Measurements from ENCODE around the gene CDC37L1. TPM values are rescaled to one million over a fixed set of nuclear protein-coding genes. Genes with fewer than 3 reads are reported as not detected.

Gene CDC37L1
- total RNA-seq, 1 donor from 2014 or later, result 11.3 TPM

GRCh38 chr9:4662108-4662988 lies 17.0 kb upstream of the CDC37L1 start, which contains the start of gene PLPP6:
TSS of gene PLPP6 (plus strand) at chr9:4662294. CDS start at chr9:4662376, 82 bp downstream.
- no peaks in the 10 kb centered on the region for H3K9me3 Mint-ChIP-seq
- peak; percentile 94 for DNase-seq
- intact Hi-C loops (cut with micrococcal nuclease), result loop anchor here (1.0 to 10.0 kb wide), 5 partner anchors 17 to 792 kb away; partner anchors contain the start of genes AK3, CD274, CDC37L1 and GLIS3
- H3K36me3 Mint-ChIP-seq (ENCODE audit: low read depth), result peaks cover 6% of the 10 kb centered on the region
- H3K27me3 Mint-ChIP-seq, result peaks cover 10% of the 10 kb centered on the region
- H3K4me1 Mint-ChIP-seq, result peaks cover 43% of the 10 kb centered on the region
- H3K27ac Mint-ChIP-seq, result peak within 1 kb of the TSS; percentile 79
- peak within 1 kb of the TSS; percentile 87 for H3K4me3 Mint-ChIP-seq

DNA sequence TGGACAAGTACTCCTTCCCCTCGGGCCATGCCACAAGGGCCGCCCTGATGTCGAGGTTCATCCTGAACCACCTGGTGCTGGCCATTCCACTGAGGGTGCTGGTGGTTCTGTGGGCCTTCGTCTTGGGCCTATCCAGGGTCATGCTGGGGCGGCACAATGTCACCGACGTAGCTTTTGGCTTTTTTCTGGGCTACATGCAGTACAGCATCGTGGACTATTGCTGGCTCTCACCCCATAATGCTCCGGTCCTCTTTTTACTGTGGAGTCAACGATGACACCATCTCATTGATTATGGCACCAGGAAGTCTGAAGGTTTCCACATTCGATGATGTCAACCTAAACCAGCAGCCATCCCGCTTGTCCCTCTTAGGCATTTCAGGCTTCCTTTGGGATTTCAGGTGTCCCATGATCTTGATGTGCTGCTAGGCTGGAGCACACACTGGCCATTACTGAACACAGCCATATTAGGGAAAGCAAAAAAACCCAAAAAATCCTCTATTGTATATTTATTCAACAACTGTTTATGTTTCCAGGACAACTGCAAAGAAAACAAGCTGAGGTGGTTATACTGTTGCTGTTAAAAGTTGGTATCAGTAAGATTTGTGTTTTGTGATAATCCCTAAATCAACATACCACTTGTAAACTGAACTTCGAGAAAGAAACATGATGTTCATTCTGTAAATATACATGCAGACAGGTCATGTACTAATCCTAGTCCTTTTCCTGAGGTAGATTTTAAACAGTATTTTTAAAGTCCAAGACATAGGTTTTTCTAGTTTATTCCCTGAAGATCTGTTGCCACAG lies 16.2 kb upstream of the CDC37L1 start:
- H3K36me3 Mint-ChIP-seq (ENCODE audit: low read depth), result peaks cover 6% of the 10 kb centered on the region
- DNase-seq, result peak; percentile 61
- peak overlapping the region; percentile 79 for H3K27ac Mint-ChIP-seq
- peaks cover 50% of the 10 kb centered on the region for H3K4me1 Mint-ChIP-seq
- H3K4me3 Mint-ChIP-seq, result peak overlapping the region; percentile 87
- H3K9me3 Mint-ChIP-seq, result no peaks in the 10 kb centered on the region
- intact Hi-C loops (cut with micrococcal nuclease), result loop anchor here (1.0 to 10.0 kb wide), 5 partner anchors 16 to 792 kb away; partner anchors contain the start of genes AK3, CD274, CDC37L1 and GLIS3
- H3K27me3 Mint-ChIP-seq, result peaks cover 13% of the 10 kb centered on the region

DNA sequence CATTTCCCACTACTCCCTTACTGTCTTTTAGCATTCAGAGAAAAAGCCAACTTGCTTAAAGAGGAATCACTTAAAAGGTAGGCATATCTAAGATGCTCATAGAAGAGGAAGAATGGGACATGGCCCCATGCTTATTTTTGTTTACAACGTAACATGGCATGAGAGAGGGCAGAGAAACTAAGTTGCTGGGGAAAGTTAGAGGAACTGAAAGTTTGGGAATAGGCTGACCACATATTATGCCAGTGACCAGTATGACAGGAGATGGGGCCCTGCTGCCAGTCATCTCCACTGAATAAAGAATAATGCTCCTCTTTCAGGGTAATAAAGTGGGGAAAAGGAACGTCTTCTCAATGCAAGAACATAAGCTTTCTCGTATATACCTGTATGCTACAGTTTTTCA lies 15.4 kb upstream of the CDC37L1 start:
- Mint-ChIP-seq H3K4me3 (peak overlapping the region; percentile 26), H3K36me3 (ENCODE audit: low read depth) (peaks cover 6% of the 10 kb centered on the region), H3K27ac (no peak overlapping the region), H3K9me3 (no peaks in the 10 kb centered on the region), H3K4me1 (peaks cover 55% of the 10 kb centered on the region), H3K27me3 (peaks cover 13% of the 10 kb centered on the region)
- DNase-seq, result no peak
- intact Hi-C loops (cut with micrococcal nuclease), result loop anchor here (5.0 to 10.0 kb wide), 3 partner anchors 62 to 791 kb away; partner anchors contain the start of genes CD274 and GLIS3

- no peak overlapping the region for H3K27ac Mint-ChIP-seq
- intact Hi-C loops (cut with micrococcal nuclease), result loop anchor here (10.0 kb wide), 2 partner anchors 361 to 789 kb away; partner anchors contain the start of genes CD274 and GLIS3
- no peaks in the 10 kb centered on the region for H3K9me3 Mint-ChIP-seq
- peaks cover 6% of the 10 kb centered on the region for H3K36me3 Mint-ChIP-seq (ENCODE audit: low read depth)
- peak overlapping the region; percentile 82 for H3K4me3 Mint-ChIP-seq
- H3K27me3 Mint-ChIP-seq, result peaks cover 6% of the 10 kb centered on the region
- DNase-seq, result no peak
- H3K4me1 Mint-ChIP-seq, result peaks cover 55% of the 10 kb centered on the region
These were observed 14.0 kb upstream of the CDC37L1 start for GRCh38 chr9:4665357-4665756.

DNA sequence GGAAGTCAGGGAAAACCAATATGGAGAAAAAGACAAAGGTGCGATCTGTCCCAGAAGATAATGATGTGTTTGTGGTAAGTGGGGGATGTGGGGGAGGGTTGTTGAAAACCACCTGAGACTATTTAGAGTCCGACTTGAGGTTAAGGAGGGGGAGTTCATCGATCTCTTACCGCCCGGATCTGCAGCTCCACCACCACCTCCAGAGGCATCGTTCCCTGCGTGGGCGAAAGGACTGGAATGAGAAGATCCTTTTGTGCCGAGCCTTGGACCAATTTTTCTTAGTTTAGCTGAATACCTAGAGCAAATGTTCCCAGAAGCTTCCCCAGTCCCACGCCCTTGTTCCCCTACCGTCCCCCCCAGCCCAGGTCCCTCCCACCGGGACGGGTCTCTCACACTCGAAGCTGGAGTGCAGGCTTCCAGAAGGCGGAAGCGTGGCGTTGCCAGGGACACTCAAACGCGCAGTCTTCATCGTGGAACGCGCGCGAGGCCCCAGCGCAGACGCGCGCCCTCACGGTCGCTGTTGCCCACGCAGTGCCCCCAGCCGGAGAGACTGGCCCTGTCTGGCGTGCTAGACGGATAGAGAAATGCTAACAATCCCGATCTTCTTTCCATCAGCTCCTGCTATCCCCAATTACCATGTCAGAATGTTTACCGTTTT lies 13.2 kb upstream of the CDC37L1 start, which contains the start of gene SPATA6L:
SPATA6L (minus strand) TSS at position 439 of the 658 bp plus-strand sequence; CDS start at position 209, 230 bp downstream.
- H3K27me3 Mint-ChIP-seq, result peaks cover 5% of the 10 kb centered on the region
- DNase-seq, result peak; percentile 81
- peak within 1 kb of the TSS; percentile 82 for H3K4me3 Mint-ChIP-seq
- H3K4me1 Mint-ChIP-seq, result peaks cover 61% of the 10 kb centered on the region
- H3K27ac Mint-ChIP-seq, result peak within 1 kb of the TSS; percentile 73
- no peaks in the 10 kb centered on the region for H3K9me3 Mint-ChIP-seq
- intact Hi-C loops (cut with micrococcal nuclease), result loop anchor here (1.0 to 10.0 kb wide), 3 partner anchors 74 to 789 kb away; partner anchors contain the start of genes CD274 and GLIS3
- peaks cover 6% of the 10 kb centered on the region for H3K36me3 Mint-ChIP-seq (ENCODE audit: low read depth)

DNA sequence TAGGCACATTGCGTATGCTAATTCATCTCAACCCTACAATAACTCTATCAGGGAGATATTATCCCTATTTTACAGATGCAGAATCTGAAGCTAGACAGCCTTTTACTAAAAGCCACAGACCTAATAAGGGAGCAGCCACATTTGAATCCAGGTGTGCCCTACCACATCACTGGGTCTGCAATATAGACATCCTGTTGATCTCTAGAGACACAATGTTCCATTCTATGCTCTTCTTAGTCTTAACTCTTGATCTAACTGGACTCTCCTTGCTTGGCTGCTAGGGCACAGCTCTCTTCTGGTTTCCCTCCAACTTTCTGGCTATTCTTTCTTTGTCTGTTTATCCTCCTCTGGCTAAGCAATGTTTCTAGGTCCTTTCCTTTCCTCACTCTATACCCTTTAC lies 11.7 kb upstream of the CDC37L1 start:
- intact Hi-C loops (cut with micrococcal nuclease), result loop anchor here (10.0 kb wide), 2 partner anchors 363 to 787 kb away; partner anchors contain the start of genes CD274 and GLIS3

DNA sequence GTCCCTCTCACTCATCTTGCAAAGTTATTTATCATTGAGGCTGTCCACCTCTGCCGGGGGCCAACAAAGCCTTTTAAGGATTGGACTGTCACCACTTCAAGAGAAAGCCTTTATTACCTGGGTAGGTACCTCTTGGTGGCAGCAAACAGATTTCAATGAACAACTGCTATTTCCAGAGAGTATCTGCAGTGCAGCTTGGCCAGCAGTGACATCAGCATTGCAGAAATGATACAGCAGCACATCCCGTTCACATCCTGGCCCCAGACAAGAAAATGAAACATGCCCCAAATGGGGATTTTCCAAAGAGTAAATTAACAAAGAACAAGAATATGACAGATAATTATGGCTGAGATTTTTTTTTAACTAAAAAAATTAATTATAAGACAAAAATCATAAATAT lies 10.8 kb upstream of the CDC37L1 start:
- H3K36me3 Mint-ChIP-seq (ENCODE audit: low read depth), result peaks cover 6% of the 10 kb centered on the region
- H3K4me1 Mint-ChIP-seq, result peaks cover 47% of the 10 kb centered on the region
- peaks cover 5% of the 10 kb centered on the region for H3K27me3 Mint-ChIP-seq
- intact Hi-C loops (cut with micrococcal nuclease), result loop anchor here (10.0 kb wide), 2 partner anchors 364 to 786 kb away; partner anchors contain the start of genes CD274 and GLIS3
- no peak overlapping the region for H3K27ac Mint-ChIP-seq
- peak; percentile 58 for DNase-seq
- H3K4me3 Mint-ChIP-seq, result no peak overlapping the region
- H3K9me3 Mint-ChIP-seq, result no peaks in the 10 kb centered on the region

More for the DNA sequence above, 11.7 kb upstream of the CDC37L1 start:
- Mint-ChIP-seq H3K36me3 (ENCODE audit: low read depth) (peaks cover 6% of the 10 kb centered on the region), H3K27me3 (peaks cover 5% of the 10 kb centered on the region), H3K9me3 (no peaks in the 10 kb centered on the region), H3K27ac (no peak overlapping the region), H3K4me1 (peaks cover 54% of the 10 kb centered on the region), H3K4me3 (no peak overlapping the region)
- peak; percentile 58 for DNase-seq

DNA sequence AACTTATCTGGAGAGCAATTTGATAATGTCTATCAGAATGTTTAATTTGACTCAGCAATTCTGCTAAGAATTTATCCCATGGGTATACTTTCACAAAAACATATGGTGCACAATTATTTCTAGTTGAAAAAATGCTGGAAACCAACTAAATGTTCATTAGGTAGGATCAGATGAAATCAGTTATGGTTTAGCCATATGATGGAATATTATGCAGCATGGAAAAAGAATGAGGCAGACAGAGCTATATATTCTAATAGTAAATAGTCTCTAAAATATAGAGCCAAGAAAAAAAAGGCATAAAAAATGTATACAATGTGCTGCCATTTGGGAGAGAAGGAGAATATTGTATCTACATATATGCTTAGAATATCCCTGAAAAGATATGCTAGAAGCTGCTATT lies 9.5 kb upstream of the CDC37L1 start:
- peaks cover 35% of the 10 kb centered on the region for H3K4me1 Mint-ChIP-seq
- H3K27ac Mint-ChIP-seq, result no peak overlapping the region
- DNase-seq, result no peak
- H3K9me3 Mint-ChIP-seq, result no peaks in the 10 kb centered on the region
- intact Hi-C loops (cut with micrococcal nuclease), result loop anchor here (10.0 kb wide), 2 partner anchors 365 to 785 kb away; partner anchors contain the start of genes CD274 and GLIS3
- no peaks in the 10 kb centered on the region for H3K36me3 Mint-ChIP-seq (ENCODE audit: low read depth)
- H3K27me3 Mint-ChIP-seq, result peaks cover 5% of the 10 kb centered on the region
- H3K4me3 Mint-ChIP-seq, result no peak overlapping the region

DNA sequence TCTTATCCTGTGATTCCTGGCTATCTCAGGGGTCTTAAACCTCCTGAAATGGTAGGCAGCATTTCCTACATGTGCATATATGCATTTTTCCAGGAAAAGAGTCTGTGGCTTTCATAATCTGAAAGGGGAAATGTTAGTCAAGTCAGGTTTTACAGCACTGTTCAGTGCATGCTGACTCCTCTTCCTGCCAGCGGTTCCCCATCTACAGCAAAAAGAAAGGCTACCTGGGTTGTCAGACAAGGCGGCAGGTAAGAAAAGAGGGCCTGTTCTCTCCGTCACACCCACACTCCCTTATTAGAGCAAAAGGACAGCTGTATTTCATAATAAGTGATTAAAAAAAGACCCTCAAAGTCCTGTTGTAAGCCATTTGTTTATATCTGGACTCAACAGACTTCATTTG lies 8.8 kb upstream of the CDC37L1 start:
- Mint-ChIP-seq H3K4me3 (no peak overlapping the region), H3K27ac (peak overlapping the region; percentile 31), H3K36me3 (ENCODE audit: low read depth) (no peaks in the 10 kb centered on the region), H3K27me3 (peaks cover 5% of the 10 kb centered on the region), H3K9me3 (no peaks in the 10 kb centered on the region), H3K4me1 (peaks cover 29% of the 10 kb centered on the region)
- intact Hi-C loops (cut with micrococcal nuclease), result no loop called here
- DNase-seq, result peak; percentile 57

DNA sequence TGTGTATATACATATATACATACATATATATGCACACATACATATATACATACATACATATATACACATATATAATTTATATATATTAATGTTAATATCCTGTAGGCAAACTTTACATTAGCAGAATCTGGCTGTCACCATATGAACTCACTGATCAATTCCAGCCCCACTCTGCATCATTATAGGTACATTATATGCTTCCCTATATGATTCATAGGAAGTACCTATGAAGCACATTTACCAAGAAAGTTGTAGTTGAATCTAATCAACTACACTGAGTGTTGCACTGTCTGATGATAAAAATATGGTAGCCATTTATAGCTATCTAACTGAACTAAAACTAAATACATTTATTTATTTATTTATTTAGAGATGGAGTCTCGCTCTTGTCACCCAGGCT lies 7.6 kb upstream of the CDC37L1 start:
- Mint-ChIP-seq H3K36me3 (ENCODE audit: low read depth) (no peaks in the 10 kb centered on the region), H3K27me3 (peaks cover 5% of the 10 kb centered on the region), H3K4me3 (no peak overlapping the region), H3K27ac (no peak overlapping the region), H3K9me3 (no peaks in the 10 kb centered on the region), H3K4me1 (peaks cover 20% of the 10 kb centered on the region)
- no peak for DNase-seq
- intact Hi-C loops (cut with micrococcal nuclease), result no loop called here

DNA sequence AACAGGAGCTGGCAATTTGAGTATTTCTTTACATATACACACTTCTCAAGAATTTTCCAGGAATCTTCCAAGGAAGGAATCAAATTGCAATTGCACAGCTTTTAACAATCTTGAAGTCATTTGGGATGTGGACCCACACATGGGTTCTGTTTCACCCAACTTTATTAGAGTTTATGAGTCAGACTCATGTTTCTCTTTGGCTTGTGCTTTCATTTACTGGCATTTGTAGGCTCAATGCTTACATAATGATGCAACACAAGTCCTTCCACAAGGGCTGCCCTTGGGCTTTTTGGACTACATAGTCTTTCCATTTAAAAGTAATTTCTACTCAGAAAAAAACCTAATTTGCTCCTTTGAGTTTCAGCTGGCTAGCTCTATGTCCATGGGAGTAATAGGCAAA lies 4.6 kb upstream of the CDC37L1 start:
- no peak overlapping the region for H3K27ac Mint-ChIP-seq
- no peaks in the 10 kb centered on the region for H3K27me3 Mint-ChIP-seq
- peaks cover 6% of the 10 kb centered on the region for H3K4me1 Mint-ChIP-seq
- intact Hi-C loops (cut with micrococcal nuclease), result loop anchor here (5.0 kb wide), 3 partner anchors 118 to 763 kb away; partner anchors contain the start of genes JAK2, PLGRKT and RCL1
- no peak for DNase-seq
- H3K4me3 Mint-ChIP-seq, result no peak overlapping the region
- no peaks in the 10 kb centered on the region for H3K36me3 Mint-ChIP-seq (ENCODE audit: low read depth)
- no peaks in the 10 kb centered on the region for H3K9me3 Mint-ChIP-seq

DNA sequence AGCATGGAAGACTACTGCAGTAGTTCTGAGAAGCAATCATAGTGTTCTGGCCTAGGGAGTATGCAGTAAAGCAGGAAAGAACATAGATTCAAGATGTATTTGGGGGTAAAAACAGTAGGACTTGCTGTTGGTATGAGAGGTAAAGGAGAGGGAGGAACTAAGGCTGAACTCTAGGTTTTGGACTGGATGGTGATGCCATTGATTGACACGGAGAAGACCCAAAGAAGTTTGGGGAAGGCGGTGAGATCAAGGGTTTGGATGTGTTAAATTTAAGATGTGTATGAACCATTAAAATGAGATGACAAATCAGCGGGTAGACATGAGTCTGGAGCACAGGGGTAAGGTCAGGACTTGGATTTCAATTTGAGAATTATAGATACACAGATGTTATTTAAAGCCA lies 2.0 kb upstream of the CDC37L1 start:
- Mint-ChIP-seq H3K27ac (no peak overlapping the region), H3K27me3 (no peaks in the 10 kb centered on the region), H3K36me3 (ENCODE audit: low read depth) (peaks cover 2% of the 10 kb centered on the region), H3K9me3 (no peaks in the 10 kb centered on the region), H3K4me3 (no peak overlapping the region), H3K4me1 (no peaks in the 10 kb centered on the region)
- no peak for DNase-seq
- intact Hi-C loops (cut with micrococcal nuclease), result loop anchor here (5.0 kb wide), 3 partner anchors 115 to 760 kb away; partner anchors contain the start of genes JAK2, PLGRKT and RCL1
